Nephron (organoid): ENCODE data around the gene EIF6.
"Not testable (repeated sequence)": the region's sequence is repeated elsewhere in the genome, so short reads cannot be mapped to it uniquely, and the experiment has no call there.

Experiments used
- H3K27ac Mint-ChIP-seq, 3 experiments: 2 replicates each; pipeline ENCODE4 v1.8.0; 2020; ENCODE audit warnings: mixed read lengths in 3 of 3, mild to moderate bottlenecking in 2 of 3, moderate library complexity in 1 of 3
- H3K27me3 Mint-ChIP-seq: 2 replicates; pipeline ENCODE4 v1.8.0; 2021; ENCODE audit warnings: low read depth, mild to moderate bottlenecking, moderate library complexity, mixed read lengths
- H3K36me3 Mint-ChIP-seq: 2 replicates; pipeline ENCODE4 v1.8.0; 2020; ENCODE audit warnings: low read depth, mixed read lengths
- H3K4me1 Mint-ChIP-seq: 2 replicates; pipeline ENCODE4 v1.8.0; 2020; ENCODE audit warnings: mixed read lengths
- H3K4me3 Mint-ChIP-seq, 3 experiments: 2 replicates each; pipeline ENCODE4 v1.8.0; 2020; ENCODE audit warnings: mild to moderate bottlenecking in 3 of 3, mixed read lengths in 3 of 3, moderate library complexity in 2 of 3
- H3K9me3 Mint-ChIP-seq: 2 replicates; pipeline ENCODE4 v1.8.0; 2020; ENCODE audit warnings: mixed read lengths
- CTCF ChIP-seq, 3 experiments: fragments of 200-600 bp; sonication (generic); IDR thresholded peaks; one replicate each; pipeline ENCODE4 v1.5.0; 2021; ENCODE audit warnings: antibody characterized with exemption in 3 of 3; ENCODE audit not compliant: unreplicated experiment in 3 of 3

EIF6 gene

GRCh38 chr20:35316086-35316485 lies 31.5 kb upstream of the EIF6 start:
- TF ChIP-seq CTCF (IDR thresholded peaks at IDR 0.05; ENCODE audit: unreplicated experiment in 3 of 3): no peak
- Mint-ChIP-seq H3K9me3 (no peaks in the 10 kb centered on the region), H3K27me3 (no peaks in the 10 kb centered on the region), H3K4me1 (peaks cover 33% of the 10 kb centered on the region), H3K36me3 (peaks cover 28% of the 10 kb centered on the region), H3K27ac (no peak overlapping the region), H3K4me3 (no peak overlapping the region)

- peaks cover 30% of the 10 kb centered on the region for H3K36me3 Mint-ChIP-seq
- peaks cover 32% of the 10 kb centered on the region for H3K4me1 Mint-ChIP-seq
- not testable (repeated sequence) for H3K27ac Mint-ChIP-seq
Observed at GRCh38 chr20:35315632-35316020, 31.1 kb upstream of the EIF6 start.

GRCh38 chr20:35314816-35315631 lies 30.5 kb upstream of the EIF6 start:
- Mint-ChIP-seq H3K9me3 (no peaks in the 10 kb centered on the region), H3K4me3 (no peak overlapping the region), H3K27ac (peak overlapping the region; percentile 6 to 43 (median 43)), H3K4me1 (peaks cover 26% of the 10 kb centered on the region), H3K36me3 (peaks cover 28% of the 10 kb centered on the region), H3K27me3 (no peaks in the 10 kb centered on the region)
- TF ChIP-seq CTCF (IDR thresholded peaks at IDR 0.05; ENCODE audit: unreplicated experiment in 3 of 3): no peak

More at GRCh38 chr20:35315632-35316020, 31.1 kb upstream of the EIF6 start:
- not testable (repeated sequence) for H3K9me3 Mint-ChIP-seq, H3K4me3 Mint-ChIP-seq, H3K27me3 Mint-ChIP-seq

GRCh38 chr20:35312318-35312717 lies 27.7 kb upstream of the EIF6 start:
- Mint-ChIP-seq H3K27ac (no peak overlapping the region), H3K9me3 (no peaks in the 10 kb centered on the region), H3K36me3 (peaks cover 30% of the 10 kb centered on the region), H3K27me3 (no peaks in the 10 kb centered on the region), H3K4me3 (no peak overlapping the region), H3K4me1 (no peaks in the 10 kb centered on the region)
- TF ChIP-seq CTCF (IDR thresholded peaks at IDR 0.05; ENCODE audit: unreplicated experiment in 3 of 3): no peak

GRCh38 chr20:35311822-35312221 lies 27.2 kb upstream of the EIF6 start:
- Mint-ChIP-seq H3K36me3 (peaks cover 30% of the 10 kb centered on the region), H3K27ac (no peak overlapping the region), H3K4me1 (no peaks in the 10 kb centered on the region), H3K9me3 (no peaks in the 10 kb centered on the region), H3K4me3 (no peak overlapping the region), H3K27me3 (no peaks in the 10 kb centered on the region)
- TF ChIP-seq CTCF (IDR thresholded peaks at IDR 0.05; ENCODE audit: unreplicated experiment in 3 of 3): no peak

GRCh38 chr20:35311409-35311808 lies 26.8 kb upstream of the EIF6 start:
- H3K27me3 Mint-ChIP-seq: no peaks in the 10 kb centered on the region
- H3K36me3 Mint-ChIP-seq: peaks cover 32% of the 10 kb centered on the region
- H3K4me1 Mint-ChIP-seq: no peaks in the 10 kb centered on the region
- H3K27ac Mint-ChIP-seq: no peak overlapping the region
- H3K4me3 Mint-ChIP-seq: no peak overlapping the region
- no peak for TF ChIP-seq CTCF (IDR thresholded peaks at IDR 0.05; ENCODE audit: unreplicated experiment in 3 of 3)
- H3K9me3 Mint-ChIP-seq: no peaks in the 10 kb centered on the region
